Memory B cell (primary cell): ENCODE results near the gene PLCD3.

Source experiments
- ATAC-seq: fragments of 150-1000 bp; cut with Tn5 transposase; 2 replicates; pipeline ENCODE4 v1.10.0; 2021; ENCODE audit warnings: low read depth, mild to moderate bottlenecking, moderate library complexity
- DNase-seq, 2 donors: peaks; one replicate each; pipeline ENCODE4 v3.0.0; 2022; ENCODE audit warnings: low spot score in 2 of 2
- H3K27ac Mint-ChIP-seq: one replicate; pipeline ENCODE4 v1.8.0; 2022; ENCODE audit warnings: mild to moderate bottlenecking, moderate library complexity, mixed read lengths
- H3K27me3 Mint-ChIP-seq: one replicate; pipeline ENCODE4 v1.8.0; 2022; ENCODE audit warnings: mixed read lengths
- H3K36me3 Mint-ChIP-seq: one replicate; pipeline ENCODE4 v1.8.0; 2022; ENCODE audit warnings: mild to moderate bottlenecking, mixed read lengths
- H3K4me1 Mint-ChIP-seq: one replicate; pipeline ENCODE4 v1.8.0; 2022; ENCODE audit warnings: mixed read lengths
- H3K4me3 Mint-ChIP-seq: one replicate; pipeline ENCODE4 v1.8.0; 2022; ENCODE audit warnings: mild to moderate bottlenecking, moderate library complexity, mixed read lengths
- H3K9me3 Mint-ChIP-seq: one replicate; pipeline ENCODE4 v1.8.0; 2022; ENCODE audit warnings: mixed read lengths

PLCD3 gene

DNA sequence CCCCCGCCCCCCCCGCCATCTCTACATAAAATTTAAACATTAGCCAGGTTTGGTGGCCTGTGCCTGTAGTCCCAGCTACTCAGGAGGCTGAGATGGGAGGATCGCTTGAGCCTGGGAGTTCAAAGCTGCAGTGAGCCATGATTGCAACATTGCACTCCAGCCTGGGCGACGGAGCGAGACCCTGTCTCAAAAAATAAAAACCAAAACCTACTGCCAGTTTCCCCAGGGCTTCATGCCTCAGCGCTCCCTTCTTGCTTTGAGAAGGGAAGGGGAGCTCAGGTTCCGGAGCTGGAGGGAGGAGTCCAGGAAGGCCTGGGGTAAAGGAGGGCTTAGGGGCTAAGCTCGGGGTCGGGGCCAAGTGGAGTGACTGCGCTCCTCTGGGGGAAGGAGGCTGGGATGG is 20.5 kb downstream of the PLCD3 start:
- Mint-ChIP-seq H3K9me3 (no peaks in the 10 kb centered on the region), H3K4me3 (no peak overlapping the region), H3K27me3 (peaks cover 6% of the 10 kb centered on the region), H3K4me1 (peaks cover 4% of the 10 kb centered on the region), H3K36me3 (peaks cover 3% of the 10 kb centered on the region), H3K27ac (no peak overlapping the region)
- ATAC-seq: peak; percentile 45
- no peak for DNase-seq

DNA sequence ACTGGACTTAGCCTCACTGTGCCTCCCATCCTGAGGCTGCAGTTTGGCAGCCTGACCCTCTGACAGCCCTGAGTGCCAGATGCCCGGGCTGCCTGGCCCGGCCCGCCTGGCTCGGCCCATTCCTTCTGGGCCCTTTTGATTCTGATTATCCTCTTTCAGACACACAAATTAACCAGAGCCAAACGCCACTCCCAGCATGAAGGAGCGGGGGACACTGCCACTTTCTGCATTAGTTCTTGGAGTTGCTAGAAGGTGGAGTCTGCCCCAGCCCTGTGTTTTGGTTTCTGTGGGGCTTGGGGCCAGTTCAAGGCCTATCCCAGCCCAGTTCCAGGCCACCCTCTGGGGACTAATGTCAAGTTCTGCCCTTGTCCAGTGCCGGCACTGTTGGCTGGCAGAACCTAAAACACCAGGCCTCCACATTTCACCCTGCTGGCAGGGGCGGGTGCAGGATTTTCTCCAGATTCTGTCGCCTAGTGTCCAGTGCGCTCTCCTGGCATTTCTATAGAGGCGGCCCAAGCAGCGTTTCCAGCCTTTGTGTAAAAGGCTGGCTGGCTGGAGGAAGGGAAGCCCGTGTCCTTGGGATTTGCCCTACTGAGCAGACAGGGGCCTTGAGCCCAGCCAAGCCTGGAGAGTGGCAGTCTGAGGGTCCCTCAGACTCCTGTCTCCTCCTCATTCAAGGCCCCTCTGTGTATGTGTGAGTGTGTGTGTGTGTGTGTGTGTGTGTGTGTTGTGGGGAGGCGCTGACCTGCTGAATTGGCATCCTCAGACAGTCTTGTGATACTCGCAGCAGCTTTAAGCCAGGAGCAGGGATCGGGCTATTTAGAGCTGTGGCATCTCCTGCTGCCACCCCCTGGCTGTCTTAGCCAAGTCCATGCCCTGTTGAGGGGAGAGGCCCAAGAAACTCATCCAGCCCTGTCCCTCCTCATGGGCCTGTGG is 21.4 kb downstream of the PLCD3 start:
- peaks cover 7% of the 10 kb centered on the region for H3K36me3 Mint-ChIP-seq
- no peaks in the 10 kb centered on the region for H3K9me3 Mint-ChIP-seq
- peaks cover 4% of the 10 kb centered on the region for H3K4me1 Mint-ChIP-seq
- peaks cover 2% of the 10 kb centered on the region for H3K27me3 Mint-ChIP-seq
- ATAC-seq (no peak), DNase-seq (no peak)
- no peak overlapping the region for H3K4me3 Mint-ChIP-seq
- H3K27ac Mint-ChIP-seq: no peak overlapping the region

DNA sequence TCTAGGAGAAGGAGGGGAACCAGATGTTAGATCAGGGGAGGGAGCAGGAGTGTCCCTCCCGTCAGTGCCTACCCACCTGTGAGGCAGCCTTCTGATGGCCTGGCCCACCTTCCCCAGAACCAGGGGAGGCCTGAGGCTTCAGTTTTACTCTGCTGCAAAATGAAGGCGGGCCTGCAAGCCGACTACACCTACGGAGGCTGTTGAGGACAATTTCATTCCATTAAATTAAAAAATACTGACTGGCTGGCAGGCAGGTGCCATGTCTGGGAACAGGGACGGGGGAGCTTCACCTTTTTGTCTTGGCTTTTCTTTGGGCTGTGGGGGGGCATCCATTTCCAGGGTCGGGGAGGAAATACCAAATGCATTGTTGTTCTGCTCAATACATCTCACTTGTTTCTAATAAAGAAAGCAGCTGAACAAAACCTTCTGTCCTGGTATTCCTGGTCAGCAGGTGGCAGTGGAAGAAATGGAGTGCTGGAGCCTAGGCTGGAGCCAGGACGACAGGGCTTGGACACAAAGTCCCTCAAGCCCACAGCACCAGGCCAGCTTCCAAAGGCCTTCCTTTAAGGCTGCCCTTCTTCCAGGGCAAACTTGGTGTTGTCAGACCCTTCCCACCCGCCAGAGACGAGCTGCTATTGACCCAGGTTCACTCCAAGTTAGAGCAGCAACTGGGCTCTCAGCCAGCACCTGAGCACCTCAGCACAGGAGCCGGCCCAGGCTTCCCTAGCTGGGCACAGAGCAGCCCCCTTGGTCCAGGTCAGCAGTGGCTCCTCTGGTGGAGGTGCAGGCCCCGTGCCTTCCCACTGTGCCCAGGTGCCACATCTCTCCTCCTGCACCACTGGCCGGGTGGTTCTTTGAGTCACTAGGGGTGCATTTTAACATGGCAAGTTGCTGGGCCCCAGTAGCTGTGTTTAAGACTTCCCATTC is 23.5 kb downstream of the PLCD3 start:
- Mint-ChIP-seq H3K4me1 (peaks cover 4% of the 10 kb centered on the region), H3K27me3 (no peaks in the 10 kb centered on the region), H3K4me3 (no peak overlapping the region), H3K27ac (no peak overlapping the region), H3K9me3 (no peaks in the 10 kb centered on the region), H3K36me3 (peaks cover 9% of the 10 kb centered on the region)
- no peak for DNase-seq
- no peak for ATAC-seq

GRCh38 chr17:45108051-45108450 is 24.3 kb downstream of the PLCD3 start:
- H3K27ac Mint-ChIP-seq: no peak overlapping the region

GRCh38 chr17:45107293-45108010 is 24.9 kb downstream of the PLCD3 start:
- DNase-seq: no peak
- peaks cover 4% of the 10 kb centered on the region for H3K4me1 Mint-ChIP-seq
- no peak overlapping the region for H3K4me3 Mint-ChIP-seq
- H3K27me3 Mint-ChIP-seq: no peaks in the 10 kb centered on the region
- H3K27ac Mint-ChIP-seq: no peak overlapping the region
- peaks cover 19% of the 10 kb centered on the region for H3K36me3 Mint-ChIP-seq
- ATAC-seq: no peak
- no peaks in the 10 kb centered on the region for H3K9me3 Mint-ChIP-seq

More at GRCh38 chr17:45108051-45108450, 24.3 kb downstream of the PLCD3 start:
- no peaks in the 10 kb centered on the region for H3K9me3 Mint-ChIP-seq
- ATAC-seq (no peak), DNase-seq (no peak)
- H3K4me1 Mint-ChIP-seq: peaks cover 4% of the 10 kb centered on the region
- no peak overlapping the region for H3K4me3 Mint-ChIP-seq
- H3K27me3 Mint-ChIP-seq: no peaks in the 10 kb centered on the region
- peaks cover 16% of the 10 kb centered on the region for H3K36me3 Mint-ChIP-seq

DNA sequence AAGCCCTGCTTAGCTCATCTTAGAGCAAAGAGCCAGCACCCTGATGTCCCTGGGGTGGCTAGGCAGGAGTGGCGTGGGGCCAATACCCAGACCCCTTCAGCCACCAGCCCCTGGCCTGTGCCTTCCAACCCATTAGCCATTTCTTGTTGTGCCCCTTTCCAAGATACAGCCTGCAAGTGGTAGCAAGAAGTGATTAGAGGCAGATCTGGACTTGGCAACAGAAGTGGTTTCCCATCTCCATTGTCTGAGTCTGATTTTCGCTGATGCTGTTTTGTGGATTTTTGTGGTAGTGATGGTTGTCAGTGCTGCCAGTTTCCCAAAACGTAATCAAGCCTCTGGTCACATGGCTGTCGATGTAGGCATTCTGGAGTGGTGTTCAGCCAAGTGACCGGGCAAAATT is 25.7 kb downstream of the PLCD3 start:
- ATAC-seq (no peak), DNase-seq (no peak)
- no peak overlapping the region for H3K4me3 Mint-ChIP-seq
- H3K4me1 Mint-ChIP-seq: peaks cover 2% of the 10 kb centered on the region
- no peak overlapping the region for H3K27ac Mint-ChIP-seq
- H3K9me3 Mint-ChIP-seq: no peaks in the 10 kb centered on the region
- no peaks in the 10 kb centered on the region for H3K27me3 Mint-ChIP-seq
- peaks cover 23% of the 10 kb centered on the region for H3K36me3 Mint-ChIP-seq

DNA sequence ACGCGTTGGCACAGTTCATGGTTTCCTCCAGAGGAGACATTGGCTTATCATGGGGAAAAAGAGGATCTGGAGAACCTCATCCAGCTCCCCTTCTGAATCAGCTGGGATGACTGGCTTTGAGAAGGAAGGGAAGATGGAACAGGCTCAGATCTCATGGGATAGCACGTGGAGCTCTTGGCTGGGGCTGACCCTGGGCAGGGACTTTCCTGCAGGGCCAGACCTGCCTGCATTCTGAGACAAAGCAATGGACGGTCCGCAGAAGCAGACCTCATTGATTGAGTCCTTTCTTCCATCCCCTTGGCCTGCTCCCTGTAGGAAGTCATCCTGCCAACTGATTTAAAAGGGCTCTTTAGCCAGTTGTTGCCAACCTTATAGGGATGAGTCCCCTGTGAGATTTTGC is 26.2 kb downstream of the PLCD3 start:
- ATAC-seq: no peak
- Mint-ChIP-seq H3K27me3 (no peaks in the 10 kb centered on the region), H3K4me1 (peaks cover under 1% of the 10 kb centered on the region), H3K36me3 (peaks cover 23% of the 10 kb centered on the region), H3K27ac (no peak overlapping the region), H3K9me3 (no peaks in the 10 kb centered on the region), H3K4me3 (no peak overlapping the region)
- DNase-seq: no peak

DNA sequence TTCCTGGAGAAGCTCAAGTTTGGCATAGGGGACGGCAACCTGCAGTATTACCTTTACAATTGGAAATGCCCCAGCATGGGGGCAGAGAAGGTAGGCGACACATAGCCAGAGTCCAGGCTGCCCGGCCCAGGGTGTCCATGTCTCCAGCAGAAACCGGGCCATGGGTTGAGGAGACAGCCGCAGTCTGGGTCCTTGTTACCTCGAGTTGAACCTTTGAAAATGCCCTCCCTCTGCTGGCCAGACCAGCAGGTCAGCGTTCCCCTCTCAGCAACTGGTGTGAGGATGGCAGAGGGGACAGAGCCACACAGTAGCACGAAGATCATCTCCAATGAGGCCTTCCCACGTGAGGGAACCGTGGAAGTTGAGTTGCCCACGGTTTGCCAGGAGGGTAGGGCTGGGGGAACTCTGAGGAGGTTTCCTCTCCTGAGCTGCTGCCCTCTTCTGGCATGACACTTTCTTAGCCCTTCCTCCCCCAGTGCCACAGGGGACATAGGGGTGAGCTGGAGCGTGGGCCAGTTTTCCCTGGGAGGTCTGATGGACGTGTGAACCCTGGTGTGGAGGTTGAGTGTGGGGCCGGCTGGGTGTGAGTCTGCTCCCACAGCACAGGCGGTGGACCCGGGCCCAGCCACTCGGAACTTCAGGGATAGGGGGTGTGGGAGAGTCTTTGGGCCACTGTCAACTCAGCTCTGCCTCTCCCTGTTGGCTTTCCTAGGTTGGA is 27.2 kb downstream of the PLCD3 start:
- peaks cover 23% of the 10 kb centered on the region for H3K36me3 Mint-ChIP-seq
- H3K27me3 Mint-ChIP-seq: no peaks in the 10 kb centered on the region

GRCh38 chr17:45104497-45104896 is 27.8 kb downstream of the PLCD3 start:
- Mint-ChIP-seq H3K36me3 (peaks cover 23% of the 10 kb centered on the region), H3K4me1 (no peaks in the 10 kb centered on the region), H3K27me3 (no peaks in the 10 kb centered on the region), H3K9me3 (no peaks in the 10 kb centered on the region), H3K4me3 (no peak overlapping the region), H3K27ac (no peak overlapping the region)
- DNase-seq: no peak
- no peak for ATAC-seq

More for the DNA sequence above, 27.2 kb downstream of the PLCD3 start:
- Mint-ChIP-seq H3K4me1 (no peaks in the 10 kb centered on the region), H3K27ac (no peak overlapping the region), H3K9me3 (no peaks in the 10 kb centered on the region), H3K4me3 (no peak overlapping the region)
- DNase-seq (no peak), ATAC-seq (no peak)

GRCh38 chr17:45104029-45104428 is 28.3 kb downstream of the PLCD3 start:
- Mint-ChIP-seq H3K4me1 (no peaks in the 10 kb centered on the region), H3K9me3 (no peaks in the 10 kb centered on the region), H3K27me3 (no peaks in the 10 kb centered on the region), H3K27ac (no peak overlapping the region), H3K4me3 (no peak overlapping the region), H3K36me3 (peaks cover 27% of the 10 kb centered on the region)
- DNase-seq (no peak), ATAC-seq (no peak)

DNA sequence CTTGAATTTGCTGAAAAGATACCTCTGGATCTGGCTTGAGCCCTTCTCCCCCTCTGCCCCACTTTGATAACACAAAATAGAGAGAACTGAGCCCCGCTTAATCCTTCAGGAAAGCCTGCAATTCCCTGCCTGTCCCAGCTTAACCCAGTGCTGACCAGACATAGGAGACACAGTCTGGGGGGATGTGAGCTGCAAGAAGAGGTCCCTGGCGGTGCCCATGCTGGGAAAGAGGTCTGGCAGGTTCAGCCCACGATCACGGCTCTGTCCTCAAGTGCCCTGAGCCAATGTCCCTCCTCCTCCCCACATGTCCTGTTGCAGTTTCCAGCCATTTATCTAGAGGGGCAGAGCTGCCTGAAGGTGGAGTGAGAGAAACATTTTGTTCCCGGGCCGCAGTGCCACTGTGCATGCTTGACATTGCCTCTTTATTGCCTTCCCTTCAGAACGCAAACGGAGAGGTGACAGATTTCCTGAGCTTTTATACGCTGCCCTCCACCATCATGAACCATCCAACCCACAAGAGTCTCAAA is 29.0 kb downstream of the PLCD3 start:
- H3K27ac Mint-ChIP-seq: no peak overlapping the region
- DNase-seq: no peak
- H3K4me3 Mint-ChIP-seq: no peak overlapping the region
- ATAC-seq: no peak
- no peaks in the 10 kb centered on the region for H3K9me3 Mint-ChIP-seq
- H3K4me1 Mint-ChIP-seq: no peaks in the 10 kb centered on the region
- peaks cover 28% of the 10 kb centered on the region for H3K36me3 Mint-ChIP-seq
- H3K27me3 Mint-ChIP-seq: no peaks in the 10 kb centered on the region

- ATAC-seq: no peak
- Mint-ChIP-seq H3K36me3 (peaks cover 31% of the 10 kb centered on the region), H3K27ac (no peak overlapping the region)
Observed at GRCh38 chr17:45102856-45103255, 29.5 kb downstream of the PLCD3 start.

More at GRCh38 chr17:45102856-45103255, 29.5 kb downstream of the PLCD3 start:
- DNase-seq: no peak
- Mint-ChIP-seq H3K27me3 (no peaks in the 10 kb centered on the region), H3K4me3 (no peak overlapping the region), H3K9me3 (no peaks in the 10 kb centered on the region), H3K4me1 (no peaks in the 10 kb centered on the region)
